Stimulated activated CD8-positive, alpha-beta memory T cell treated with anti-CD3 and anti-CD28 coated beads, Interleukin-7, amount 100 ng/mL, for 1 hour (primary cell): ENCODE data around the gene LHX1.

Experiments
- DNase-seq, 2 donors: peaks; one replicate each; pipeline ENCODE4 v3.0.0-alpha.2; 2020; ENCODE audit warnings: low read depth in 2 of 2

Gene LHX1

DNA sequence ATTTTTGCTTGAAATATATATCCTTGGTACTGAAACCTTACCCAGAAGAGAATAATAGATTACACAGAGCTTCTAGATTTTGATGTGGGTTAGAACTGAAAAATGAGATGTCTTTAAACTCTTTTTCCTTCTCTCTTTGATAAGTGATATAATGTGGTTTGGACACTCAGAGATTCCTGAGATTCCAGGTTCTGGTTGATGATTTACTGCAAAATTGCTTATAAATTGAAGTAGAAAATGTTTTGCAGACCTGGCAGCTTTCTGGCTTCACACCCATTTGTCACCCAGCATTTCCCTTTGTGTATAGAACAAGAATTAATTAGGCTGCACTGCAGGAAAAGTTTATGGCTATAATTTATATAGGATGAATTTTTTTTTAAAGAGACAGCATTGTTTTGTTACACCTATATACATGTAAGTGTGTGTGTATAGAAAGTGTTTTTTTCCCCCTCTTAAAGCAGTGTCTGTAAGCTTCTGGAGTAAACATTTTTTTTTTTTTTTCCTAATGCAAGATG lies 35.0 kb downstream of the LHX1 start:
- DNase-seq, result no peak

DNA sequence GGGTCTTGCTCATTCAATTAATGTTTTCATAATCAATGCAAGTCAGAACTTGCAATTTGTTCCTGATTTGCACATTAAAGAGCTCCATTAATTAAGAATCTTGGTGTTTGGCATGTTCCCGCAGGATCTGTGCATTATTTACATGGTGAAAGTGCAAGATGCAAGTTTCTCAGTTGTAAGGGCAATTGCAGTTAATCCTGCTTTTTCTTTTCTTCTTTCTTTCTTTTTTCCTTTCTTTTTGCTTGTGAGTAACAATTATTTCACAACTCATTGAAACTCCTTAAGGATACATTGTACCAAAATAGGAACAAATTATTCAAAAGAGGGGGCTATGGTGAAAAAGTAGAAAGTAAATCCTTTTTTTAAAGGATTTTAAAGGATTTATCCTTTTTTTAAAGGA lies 35.6 kb downstream of the LHX1 start:
- no peak for DNase-seq

DNA sequence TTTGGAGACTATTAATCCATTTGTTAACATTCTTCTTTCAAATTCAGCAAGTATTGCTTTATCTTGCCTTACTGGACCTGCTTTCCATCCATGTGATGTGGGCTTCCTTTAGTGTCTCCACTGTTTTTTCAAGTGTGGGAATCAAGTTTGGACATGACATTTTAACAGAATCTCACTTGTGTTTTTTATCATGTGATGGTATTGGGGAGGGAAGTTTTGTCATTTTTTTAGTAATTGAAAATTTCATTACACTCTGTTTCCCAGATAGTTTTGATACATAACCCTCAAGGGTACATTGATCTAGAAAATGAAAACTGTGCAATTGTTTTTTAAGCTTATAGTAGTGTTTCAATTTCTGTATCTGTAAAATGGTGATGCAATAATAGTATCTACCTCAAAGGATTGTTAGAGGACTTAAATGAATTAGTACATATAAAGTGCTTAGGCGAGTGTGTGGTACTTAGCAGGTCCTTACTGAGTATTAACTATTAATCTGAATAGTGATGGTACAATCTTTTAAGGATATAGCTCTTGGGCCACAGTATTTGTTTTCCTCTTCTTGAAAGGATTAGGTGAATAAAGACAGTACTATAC lies 38.7 kb downstream of the LHX1 start:
- DNase-seq, result no peak

DNA sequence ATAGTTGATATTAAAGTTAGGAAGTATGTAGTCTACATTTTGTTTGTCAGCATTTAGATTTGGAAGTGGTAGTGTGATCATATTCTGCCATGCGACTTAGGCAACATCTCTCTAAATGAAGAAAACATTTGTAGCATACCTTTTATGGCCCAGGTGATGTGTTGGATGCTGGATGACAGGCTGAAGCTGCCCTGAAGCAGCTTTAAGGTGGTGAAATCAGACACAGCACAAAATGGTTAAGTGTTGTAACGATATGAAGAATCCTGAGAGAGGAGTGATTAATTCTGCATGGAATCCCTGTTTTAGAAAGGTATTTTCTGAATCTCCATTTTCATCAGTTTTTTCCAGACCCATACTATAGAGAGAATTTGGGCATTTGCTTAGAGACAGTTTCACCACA lies 39.8 kb downstream of the LHX1 start:
- no peak for DNase-seq

DNA sequence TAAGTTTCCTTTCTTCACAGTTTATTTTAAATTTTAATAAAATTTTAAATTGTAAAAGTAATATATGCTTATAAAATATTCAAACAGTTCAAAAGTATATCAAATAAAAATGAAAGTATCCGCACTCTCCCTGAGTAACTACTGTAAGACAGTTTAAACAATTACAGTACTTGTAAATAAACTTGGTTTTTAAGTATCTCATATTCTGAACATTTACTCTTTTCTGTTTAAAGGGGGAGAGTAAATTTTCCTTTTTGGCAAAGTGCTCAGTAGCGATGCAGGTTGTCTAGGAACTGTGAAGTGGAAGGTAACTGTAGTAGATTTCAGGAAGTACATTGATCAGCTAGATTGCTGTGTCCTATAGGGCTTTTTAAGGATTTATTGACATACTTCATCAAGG lies 40.3 kb downstream of the LHX1 start:
- DNase-seq, result no peak

- no peak for DNase-seq
Observed at GRCh38 chr17:36978810-36979564, 41.7 kb downstream of the LHX1 start.

DNA sequence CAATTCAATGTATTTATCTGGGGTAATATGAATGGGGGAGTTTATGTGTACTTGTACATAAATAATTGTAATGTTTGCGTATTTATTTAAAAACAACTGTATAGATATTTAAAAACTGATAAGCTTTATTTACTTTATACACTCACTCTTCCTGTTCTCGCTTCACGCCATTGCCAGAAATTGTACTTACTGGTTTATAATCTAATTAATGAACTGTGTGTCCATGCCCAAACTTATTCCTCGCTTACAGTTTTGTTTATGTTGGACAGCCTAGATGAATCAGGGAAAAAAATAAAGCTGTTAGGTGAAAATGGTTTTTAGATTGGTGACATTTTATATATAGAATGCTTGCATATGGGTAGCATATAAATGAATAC lies 42.3 kb downstream of the LHX1 start:
- DNase-seq, result no peak

- DNase-seq, result no peak
Observed at GRCh38 chr17:36980280-36980761, 43.0 kb downstream of the LHX1 start.

DNA sequence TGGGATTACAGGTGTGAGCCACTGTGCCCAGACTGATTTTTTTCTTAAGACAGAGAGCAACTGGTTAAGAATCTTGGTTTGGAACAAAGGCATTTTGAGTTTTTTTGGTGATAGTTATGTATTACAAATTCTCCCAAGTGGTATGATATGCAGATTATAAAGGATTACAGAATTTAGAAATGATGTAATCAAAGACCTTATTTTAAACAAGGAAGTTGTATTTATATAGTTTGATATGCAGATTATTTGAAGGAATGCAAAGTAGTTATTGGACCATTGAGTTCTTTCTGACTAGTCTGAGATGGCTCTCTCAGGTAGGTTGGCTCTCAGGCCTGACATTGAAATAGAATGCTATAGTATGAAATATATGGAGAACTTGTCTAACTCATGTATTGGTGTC lies 46.3 kb downstream of the LHX1 start:
- DNase-seq, result no peak

DNA sequence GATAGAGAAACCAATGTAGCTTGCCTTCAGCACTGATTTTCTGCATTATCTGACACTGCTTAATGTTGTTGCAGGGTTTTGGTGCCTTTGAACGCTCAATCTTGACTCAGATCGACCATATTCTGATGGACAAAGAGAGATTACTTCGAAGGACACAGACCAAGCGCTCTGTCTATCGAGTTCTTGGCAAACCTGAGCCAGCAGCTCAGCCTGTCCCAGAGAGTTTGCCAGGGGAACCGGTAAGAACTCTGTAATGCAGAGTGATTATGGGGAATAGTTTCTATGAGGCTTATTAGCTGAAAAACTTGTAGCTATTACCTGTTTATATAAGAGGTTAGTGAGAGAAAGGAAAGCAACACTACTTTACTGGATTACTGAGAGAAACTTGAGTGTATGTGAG lies 51.9 kb downstream of the LHX1 start:
- DNase-seq, result no peak

DNA sequence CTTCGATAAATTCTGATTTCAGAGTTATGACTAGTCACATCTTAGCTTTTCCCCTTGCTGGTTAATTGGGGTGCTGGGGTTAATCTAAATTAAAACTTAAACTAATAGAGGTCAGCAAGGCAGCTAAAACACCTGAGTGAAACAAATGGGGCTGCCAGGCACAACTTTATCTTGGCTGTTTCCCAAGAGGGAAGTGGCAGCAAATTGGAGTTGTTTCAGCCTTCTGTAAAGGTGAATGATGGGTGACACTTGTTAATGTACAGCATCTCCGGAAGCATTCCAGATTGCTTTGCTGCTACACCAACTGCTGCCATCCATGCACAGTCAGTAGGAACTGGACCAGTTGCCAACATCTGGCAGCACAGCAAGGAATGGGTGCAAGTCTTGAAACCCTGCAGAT lies 55.4 kb downstream of the LHX1 start:
- DNase-seq, result no peak

DNA sequence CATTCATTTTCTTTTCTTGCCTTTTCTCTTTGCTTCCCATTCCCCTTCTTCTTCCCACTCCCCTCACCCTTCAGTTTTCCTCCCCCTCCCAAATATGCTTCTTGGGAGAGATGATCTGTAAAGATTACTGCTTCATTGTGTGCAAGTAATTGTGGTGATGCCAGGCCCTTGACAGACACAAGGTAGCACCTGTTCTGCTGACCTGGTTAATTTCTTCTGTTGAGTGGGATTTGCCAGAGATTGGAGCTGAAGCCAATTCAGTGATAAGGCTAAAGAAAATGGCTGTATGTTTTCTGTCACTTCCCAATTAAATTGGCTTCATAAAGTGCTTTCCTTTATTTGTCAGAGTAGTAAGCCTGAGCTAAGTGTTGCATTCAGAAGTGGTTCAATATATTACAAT lies 56.0 kb downstream of the LHX1 start:
- no peak for DNase-seq
